Measurements from ENCODE around the gene VTI1A. TPM values are rescaled to one million over a fixed set of nuclear protein-coding genes. Genes with fewer than 3 reads are reported as not detected.

VTI1A gene
- total RNA-seq, 4 donors from 2014 or later = 27.0 to 61.3 (median 49.8) TPM

DNA sequence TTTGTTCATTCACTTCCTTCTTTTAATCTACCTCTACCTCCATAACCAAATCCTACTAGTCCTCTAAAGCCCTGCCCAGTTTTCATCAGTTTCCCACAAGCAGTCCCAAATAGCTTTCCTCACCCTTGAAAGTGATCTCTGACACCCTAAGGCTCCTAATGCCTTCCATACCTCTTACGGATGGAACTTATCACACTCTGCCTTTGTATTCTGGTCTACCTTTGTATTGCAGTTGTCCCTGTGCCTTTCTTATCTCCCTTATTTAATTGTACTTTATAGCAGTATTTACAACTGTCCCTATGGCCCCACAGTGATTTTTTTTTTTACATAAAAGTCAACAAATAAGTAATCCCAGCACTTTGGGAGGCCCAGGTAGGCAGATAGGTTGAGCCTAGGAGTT is 39.3 kb upstream of the VTI1A start:
- Histone ChIP-seq H3K4me3 (no peak overlapping the region), H3K27me3 (no peaks in the 10 kb centered on the region), H3K36me3 (peaks cover 0 to 48% (median 0%) of the 10 kb centered on the region in 3 donors), H3K4me1 (no peaks in the 10 kb centered on the region), H3K27ac (no peak overlapping the region), H3K9me3 (no peaks in the 10 kb centered on the region)
- TF ChIP-seq CTCF (IDR thresholded peaks at IDR 0.05) (no peak), POLR2A (IDR thresholded peaks at IDR 0.05) (no peak)
- 95 to 96% methylated on average over 1 of the region's 1 CpG for WGBS, 2 donors
- intact Hi-C loops (cut with DNase I) = no loop called here
- DNase-seq = no peak

DNA sequence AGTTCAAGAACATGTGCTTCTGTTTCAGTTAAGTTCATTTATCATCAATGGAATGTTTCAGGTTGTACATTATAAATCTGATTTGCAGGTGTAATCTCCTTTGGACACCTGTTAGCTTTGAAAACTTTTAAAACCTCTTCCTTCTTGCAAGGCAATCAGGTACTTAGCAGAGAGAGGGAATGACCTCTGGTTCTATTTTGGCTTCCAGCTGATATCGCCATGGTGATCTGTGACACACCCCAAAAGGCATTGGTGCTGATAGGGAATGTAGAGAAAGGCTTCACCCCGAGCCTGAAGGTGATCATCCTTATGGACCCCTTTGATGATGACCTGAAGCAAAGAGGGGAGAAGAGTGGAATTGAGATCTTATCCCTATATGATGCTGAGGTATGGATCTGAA is 37.7 kb upstream of the VTI1A start:
- intact Hi-C loops (cut with DNase I) = no loop called here
- Histone ChIP-seq H3K4me3 (no peak overlapping the region), H3K27ac (no peak overlapping the region), H3K9me3 (no peaks in the 10 kb centered on the region), H3K36me3 (peaks cover 0 to 52% (median 0%) of the 10 kb centered on the region in 3 donors), H3K4me1 (no peaks in the 10 kb centered on the region), H3K27me3 (no peaks in the 10 kb centered on the region)
- DNase-seq = no peak
- WGBS, 2 donors = 66 to 86% methylated on average over 1 to 2 of the region's 2 CpGs
- TF ChIP-seq POLR2A (IDR thresholded peaks at IDR 0.05) (no peak), CTCF (IDR thresholded peaks at IDR 0.05) (no peak)

DNA sequence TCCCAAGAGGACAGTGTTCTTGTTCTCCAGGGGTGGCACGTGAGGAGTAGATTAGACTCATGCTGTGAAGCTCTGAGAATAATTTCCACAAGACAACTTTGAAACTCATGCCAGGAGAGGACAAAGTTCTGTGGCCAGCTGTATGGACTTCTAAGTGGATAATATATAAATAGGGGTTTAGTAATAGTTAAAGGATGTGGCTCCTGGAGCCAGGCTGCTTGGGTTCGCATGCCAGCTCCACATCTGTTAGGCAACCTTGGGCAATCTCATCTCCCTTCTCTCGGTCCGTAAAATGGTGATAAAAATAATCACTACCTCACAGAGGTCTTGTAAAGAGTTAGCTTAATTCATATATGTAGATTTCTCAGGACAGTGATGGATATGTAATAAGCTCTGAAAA is 37.3 kb upstream of the VTI1A start:
- H3K4me3 ChIP-seq = no peak overlapping the region
- H3K9me3 ChIP-seq = no peaks in the 10 kb centered on the region
- no peak for DNase-seq
- no peak for TF ChIP-seq CTCF (IDR thresholded peaks at IDR 0.05)
- no peak for TF ChIP-seq POLR2A (IDR thresholded peaks at IDR 0.05)
- intact Hi-C loops (cut with DNase I) = no loop called here
- peaks cover 0 to 54% (median 0%) of the 10 kb centered on the region in 3 donors for H3K36me3 ChIP-seq
- no peaks in the 10 kb centered on the region for H3K4me1 ChIP-seq
- 71 to 82% methylated on average over 4 of the region's 4 CpGs for WGBS, 2 donors
- H3K27ac ChIP-seq = no peak overlapping the region
- no peaks in the 10 kb centered on the region for H3K27me3 ChIP-seq

DNA sequence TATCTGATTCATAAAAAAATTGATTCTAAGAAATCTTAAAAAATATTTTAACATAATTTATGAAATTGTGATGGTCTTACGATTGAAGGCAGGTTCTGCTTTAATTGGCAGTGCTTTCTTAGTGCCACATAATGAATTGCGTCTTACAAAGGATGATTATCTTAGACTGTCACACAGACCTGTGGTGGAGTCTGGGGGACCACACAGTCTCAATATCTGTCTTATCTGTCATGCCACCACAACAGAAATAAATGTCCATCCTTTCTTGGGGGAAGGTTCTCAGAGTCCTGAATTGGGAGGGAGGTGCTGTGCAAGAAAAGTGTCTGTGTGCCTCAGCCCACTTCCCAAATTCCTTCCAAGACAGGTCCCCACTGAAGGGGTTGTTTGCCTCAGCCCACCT is 34.3 kb upstream of the VTI1A start:
- Histone ChIP-seq H3K27me3 (no peaks in the 10 kb centered on the region), H3K4me1 (no peaks in the 10 kb centered on the region), H3K27ac (no peak overlapping the region), H3K9me3 (no peaks in the 10 kb centered on the region), H3K36me3 (peaks cover 0 to 48% (median 0%) of the 10 kb centered on the region in 3 donors), H3K4me3 (no peak overlapping the region)
- no peak for DNase-seq
- TF ChIP-seq CTCF (IDR thresholded peaks at IDR 0.05) (no peak), POLR2A (IDR thresholded peaks at IDR 0.05) (no peak)
- intact Hi-C loops (cut with DNase I) = no loop called here
- 89 to 94% methylated on average over 2 of the region's 2 CpGs for WGBS, 2 donors

DNA sequence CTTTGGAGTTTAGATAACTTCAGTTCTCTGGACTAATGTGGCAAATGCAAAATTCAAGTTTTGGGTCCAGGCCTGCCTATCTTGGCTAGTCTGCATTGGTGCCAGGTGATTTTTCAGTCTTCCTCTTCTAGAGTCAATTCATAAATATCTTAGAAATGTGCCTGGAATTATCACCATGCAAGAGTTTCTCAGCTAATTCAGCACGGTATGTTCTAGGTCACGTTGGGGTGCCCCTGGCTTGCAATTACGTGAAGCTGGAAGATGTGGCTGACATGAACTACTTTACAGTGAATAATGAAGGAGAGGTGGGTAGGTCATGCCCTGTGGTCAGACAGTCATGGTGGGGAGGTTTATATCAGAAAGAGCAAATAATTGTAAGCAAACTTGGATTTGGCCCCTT is 25.3 kb upstream of the VTI1A start:
- Histone ChIP-seq H3K36me3 (peaks cover 0 to 62% (median 0%) of the 10 kb centered on the region in 3 donors), H3K9me3 (no peaks in the 10 kb centered on the region), H3K4me3 (no peak overlapping the region), H3K27ac (no peak overlapping the region), H3K27me3 (no peaks in the 10 kb centered on the region), H3K4me1 (no peaks in the 10 kb centered on the region)
- intact Hi-C loops (cut with DNase I) = no loop called here
- 86 to 88% methylated on average over 3 of the region's 3 CpGs for WGBS, 2 donors
- no peak for DNase-seq
- TF ChIP-seq POLR2A (IDR thresholded peaks at IDR 0.05) (no peak), CTCF (IDR thresholded peaks at IDR 0.05) (no peak)

Measured in esophagus squamous epithelium (tissue), 5 donors.